Bronchial epithelial cell (primary cell): ENCODE measurements around the gene DGKD. TPM values are rescaled to one million over a fixed set of nuclear protein-coding genes. Genes with fewer than 3 reads are reported as not detected.

Experiments used
- DNase-seq: peaks from one replicate; pipeline ENCODE4 v3.0.0-alpha.2; 2010; ENCODE audit warnings: low read depth
- FAIRE-seq: peaks from 2 replicates; lab custom pipeline; 2011; peaks lifted over from hg19 to GRCh38; lab: Jason Lieb, UNC
- H3K27me3 ChIP-seq: 2 replicates; pipeline ENCODE4 v1.5.1; 2011; ENCODE audit warnings: low read length; ENCODE audit not compliant: control insufficient read depth, insufficient read depth
- H3K36me3 ChIP-seq: 2 replicates; pipeline ENCODE4 v1.5.1; 2011; ENCODE audit warnings: low read length; ENCODE audit not compliant: control insufficient read depth, insufficient read depth
- H3K4me3 ChIP-seq: 2 replicates; pipeline ENCODE4 v1.5.1; 2011; ENCODE audit warnings: mild to moderate bottlenecking, low read depth, low read length, control low read depth
- total RNA-seq: library from RNA; depleted of rRNA; stranded (reverse); fragments of >200 nt; gene quantifications from 2 replicates; pipeline ENCODE4 v1.2.1, GENCODE V29; 2014
- TF ChIP-seq, protein P1 (sequence below): IDR thresholded peaks from 2 replicates; pipeline ENCODE4 v1.5.1; 2011; ENCODE audit warnings: mild to moderate bottlenecking, moderate library complexity, low read length, control low read depth, inconsistent platforms; ENCODE audit not compliant: insufficient read depth, severe bottlenecking

Gene DGKD
- total RNA-seq, 1 donor from 2014 or later = 14.5 TPM

GRCh38 chr2:233365861-233366520, 11.7 kb downstream of the DGKD start:
- TF ChIP-seq, protein P1, sequence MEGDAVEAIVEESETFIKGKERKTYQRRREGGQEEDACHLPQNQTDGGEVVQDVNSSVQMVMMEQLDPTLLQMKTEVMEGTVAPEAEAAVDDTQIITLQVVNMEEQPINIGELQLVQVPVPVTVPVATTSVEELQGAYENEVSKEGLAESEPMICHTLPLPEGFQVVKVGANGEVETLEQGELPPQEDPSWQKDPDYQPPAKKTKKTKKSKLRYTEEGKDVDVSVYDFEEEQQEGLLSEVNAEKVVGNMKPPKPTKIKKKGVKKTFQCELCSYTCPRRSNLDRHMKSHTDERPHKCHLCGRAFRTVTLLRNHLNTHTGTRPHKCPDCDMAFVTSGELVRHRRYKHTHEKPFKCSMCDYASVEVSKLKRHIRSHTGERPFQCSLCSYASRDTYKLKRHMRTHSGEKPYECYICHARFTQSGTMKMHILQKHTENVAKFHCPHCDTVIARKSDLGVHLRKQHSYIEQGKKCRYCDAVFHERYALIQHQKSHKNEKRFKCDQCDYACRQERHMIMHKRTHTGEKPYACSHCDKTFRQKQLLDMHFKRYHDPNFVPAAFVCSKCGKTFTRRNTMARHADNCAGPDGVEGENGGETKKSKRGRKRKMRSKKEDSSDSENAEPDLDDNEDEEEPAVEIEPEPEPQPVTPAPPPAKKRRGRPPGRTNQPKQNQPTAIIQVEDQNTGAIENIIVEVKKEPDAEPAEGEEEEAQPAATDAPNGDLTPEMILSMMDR = no peak
- DNase-seq = no peak

DNA sequence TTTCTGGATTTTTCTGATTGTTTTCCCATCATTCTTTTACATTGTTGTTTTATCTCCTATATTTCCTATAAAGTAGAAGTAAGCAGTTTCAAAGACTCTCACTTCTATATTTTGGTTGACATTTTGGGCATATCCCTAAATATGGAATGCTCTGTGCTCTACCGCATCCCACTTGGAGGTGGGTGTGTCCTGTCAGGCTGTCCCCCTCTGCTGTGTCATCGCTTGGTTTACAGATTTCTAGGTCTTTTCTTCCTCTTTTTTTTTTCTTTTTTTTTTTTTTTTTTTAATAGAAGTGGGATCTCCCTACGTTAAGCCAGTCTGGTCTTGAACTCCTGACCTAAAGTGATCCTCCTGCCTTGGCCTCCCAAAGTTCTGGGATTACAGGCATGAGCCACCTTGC, 13.3 kb downstream of the DGKD start:
- Histone ChIP-seq H3K27me3 (no peaks in the 10 kb centered on the region), H3K36me3 (no peaks in the 10 kb centered on the region), H3K4me3 (no peak overlapping the region)
- TF ChIP-seq, protein P1 = no peak
- FAIRE-seq (no peak), DNase-seq (no peak)

More at GRCh38 chr2:233365861-233366520, 11.7 kb downstream of the DGKD start:
- Histone ChIP-seq H3K27me3 (no peaks in the 10 kb centered on the region), H3K4me3 (no peak overlapping the region), H3K36me3 (no peaks in the 10 kb centered on the region)
- FAIRE-seq = no peak

DNA sequence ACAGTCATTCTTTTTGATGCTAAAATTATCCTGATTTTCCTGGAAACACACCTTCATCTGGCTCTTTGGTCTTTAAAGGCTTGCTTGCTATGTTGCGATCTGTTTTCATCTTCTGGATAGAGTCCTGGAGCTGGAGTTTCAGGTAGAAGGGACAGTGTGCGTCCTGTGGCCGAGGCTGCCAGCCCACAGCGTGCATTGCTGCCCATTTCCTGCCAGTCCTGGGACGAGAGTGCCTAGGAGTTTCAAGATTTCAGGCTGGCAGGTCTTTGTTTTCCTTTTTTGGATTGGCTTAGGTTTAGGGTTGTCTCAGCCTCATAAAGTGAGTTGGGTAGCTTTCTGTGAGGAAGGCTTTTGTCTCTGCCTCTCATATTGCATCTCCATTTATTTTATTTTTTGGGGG, 14.5 kb downstream of the DGKD start:
- DNase-seq = no peak
- TF ChIP-seq, protein P1 = no peak

GRCh38 chr2:233369462-233369861, 15.2 kb downstream of the DGKD start:
- no peaks in the 10 kb centered on the region for H3K27me3 ChIP-seq
- no peak overlapping the region for H3K4me3 ChIP-seq
- TF ChIP-seq, protein P1 = no peak
- no peaks in the 10 kb centered on the region for H3K36me3 ChIP-seq
- DNase-seq (no peak), FAIRE-seq (no peak)

More for the DNA sequence above, 14.5 kb downstream of the DGKD start:
- FAIRE-seq = no peak
- no peaks in the 10 kb centered on the region for H3K36me3 ChIP-seq
- no peak overlapping the region for H3K4me3 ChIP-seq
- no peaks in the 10 kb centered on the region for H3K27me3 ChIP-seq

DNA sequence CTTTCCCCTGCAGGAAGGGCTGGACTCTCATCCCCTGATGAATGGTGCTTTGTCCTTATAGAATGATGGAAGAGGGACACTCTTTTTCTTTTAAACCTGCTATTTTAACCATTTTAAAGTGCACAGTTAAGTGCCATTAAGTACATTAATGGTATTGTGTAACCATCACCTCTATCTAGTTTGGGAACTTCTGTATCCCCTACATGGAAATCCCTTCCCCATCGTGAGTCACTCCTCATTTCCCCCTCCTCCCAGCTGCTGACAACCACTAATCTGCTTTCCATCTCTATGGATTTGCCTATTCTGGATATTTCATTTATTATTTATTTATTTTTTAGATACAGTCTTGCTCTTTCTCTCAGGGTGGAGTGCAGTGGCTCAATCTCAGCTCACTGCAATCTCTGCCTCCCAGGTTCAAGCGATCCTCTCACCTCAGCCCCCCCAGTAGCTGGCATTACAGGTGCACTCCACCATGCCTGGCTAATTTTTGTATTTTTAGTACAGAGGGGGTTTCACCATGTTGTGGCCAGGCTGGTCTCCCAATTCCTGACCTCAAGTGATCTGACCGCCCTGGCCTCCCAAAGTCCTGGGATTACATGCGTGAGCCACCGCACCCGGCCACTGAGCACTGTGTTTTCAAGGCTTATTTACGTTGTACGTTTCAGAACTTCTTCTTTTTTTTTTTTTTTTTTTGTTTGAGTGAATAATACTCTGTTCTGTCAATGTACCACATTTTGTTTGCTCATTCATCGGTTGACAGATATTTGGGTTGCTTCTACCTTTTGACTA, 15.8 kb downstream of the DGKD start:
- FAIRE-seq (no peak), DNase-seq (no peak)
- no peak overlapping the region for H3K4me3 ChIP-seq
- no peaks in the 10 kb centered on the region for H3K27me3 ChIP-seq
- no peaks in the 10 kb centered on the region for H3K36me3 ChIP-seq
- TF ChIP-seq, protein P1 = no peak
